Measurements from ENCODE around the gene SAP30BP.

SAP30BP gene

DNA sequence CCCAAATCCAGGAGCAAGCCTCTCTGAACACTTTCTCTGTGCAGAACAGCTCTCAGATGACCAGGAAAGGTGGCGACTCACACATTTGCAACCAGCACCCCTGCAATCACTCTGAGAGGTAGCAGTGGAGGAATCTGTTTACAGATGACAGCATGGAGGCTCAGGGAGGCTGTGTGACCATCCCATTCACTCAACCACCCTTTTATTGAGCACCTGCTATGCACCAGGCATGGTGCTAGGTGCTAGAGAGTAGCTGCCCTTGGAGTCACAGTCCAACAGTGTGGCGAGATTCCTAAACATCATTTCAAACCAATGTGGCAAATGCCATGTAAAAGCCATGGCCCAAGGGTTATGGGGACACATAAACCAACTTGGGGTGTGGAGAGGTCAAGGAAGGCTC is 52.6 kb downstream of the SAP30BP start:
- no peak for DNase-seq (ENCODE audit: low read depth in 2 of 2)

DNA sequence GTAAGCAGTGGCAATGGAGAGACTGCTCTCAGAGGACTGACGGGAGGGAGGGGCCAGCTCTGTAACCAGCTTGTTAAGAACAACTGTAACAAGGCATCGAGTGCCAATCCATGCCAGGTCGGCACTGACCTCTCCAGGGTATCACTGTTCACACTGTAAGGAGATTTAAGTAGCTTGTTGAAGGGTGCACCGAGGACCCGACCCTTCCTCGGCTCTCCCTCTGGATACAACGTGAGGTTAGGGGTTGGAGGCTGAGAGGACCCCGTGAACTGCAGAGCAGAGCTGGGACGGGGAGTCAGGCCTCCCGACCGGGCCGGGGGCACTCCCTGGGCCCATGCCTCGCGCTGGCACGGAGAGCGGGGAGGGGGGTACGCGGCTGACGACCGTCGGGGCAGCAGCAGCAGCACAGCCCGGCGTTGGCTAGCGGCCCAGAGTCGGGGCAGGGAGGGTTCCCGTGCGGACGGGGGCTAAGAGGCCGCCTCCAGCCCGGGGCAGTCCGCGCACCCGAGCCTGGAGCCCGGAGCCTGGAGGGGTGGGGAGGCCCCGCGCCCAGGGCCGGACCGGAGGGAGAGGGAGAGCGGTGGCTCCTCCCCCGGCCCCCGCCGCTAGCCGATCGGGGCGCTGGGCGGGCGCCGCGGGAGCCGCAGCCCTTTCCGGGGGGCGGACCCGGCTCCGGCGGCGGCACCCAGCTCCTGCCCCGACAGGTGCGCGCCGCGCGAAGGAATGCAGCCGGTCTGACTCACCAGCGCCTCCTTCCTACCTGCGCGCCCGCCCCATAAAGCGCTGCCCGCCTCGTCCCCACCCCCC is 53.7 kb downstream of the SAP30BP start, which contains the start of gene ITGB4:
Gene ITGB4 (plus strand): TSS at position 804 of the 807 bp plus-strand sequence. CDS start 3,245 bp downstream, outside the sequence.
- peak; percentile 15 to 29 for DNase-seq (ENCODE audit: low read depth in 2 of 2)

DNA sequence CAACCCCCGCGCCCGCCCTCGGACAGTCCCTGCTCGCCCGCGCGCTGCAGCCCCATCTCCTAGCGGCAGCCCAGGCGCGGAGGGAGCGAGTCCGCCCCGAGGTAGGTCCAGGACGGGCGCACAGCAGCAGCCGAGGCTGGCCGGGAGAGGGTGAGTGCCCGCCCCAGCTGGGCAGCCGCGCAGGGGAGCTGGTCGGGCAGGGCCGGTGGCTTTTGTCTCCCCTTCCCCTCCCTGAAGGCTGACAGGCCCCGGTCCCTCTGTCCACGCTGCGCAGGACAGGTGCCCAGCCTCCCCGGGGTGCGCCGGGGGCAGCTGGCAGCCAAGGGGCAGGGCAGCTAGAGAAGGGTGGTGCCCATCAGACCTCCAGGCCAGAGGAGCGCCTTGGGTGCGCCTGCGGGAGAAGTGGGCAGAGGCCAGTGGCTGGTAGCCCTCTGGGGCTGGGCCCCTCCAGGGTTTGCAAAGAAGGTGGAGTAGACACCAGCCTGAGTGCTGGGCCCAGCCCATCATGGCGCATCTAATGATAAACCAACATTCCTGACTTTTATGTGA is 54.4 kb downstream of the SAP30BP start:
- DNase-seq (ENCODE audit: low read depth in 2 of 2), result no peak

DNA sequence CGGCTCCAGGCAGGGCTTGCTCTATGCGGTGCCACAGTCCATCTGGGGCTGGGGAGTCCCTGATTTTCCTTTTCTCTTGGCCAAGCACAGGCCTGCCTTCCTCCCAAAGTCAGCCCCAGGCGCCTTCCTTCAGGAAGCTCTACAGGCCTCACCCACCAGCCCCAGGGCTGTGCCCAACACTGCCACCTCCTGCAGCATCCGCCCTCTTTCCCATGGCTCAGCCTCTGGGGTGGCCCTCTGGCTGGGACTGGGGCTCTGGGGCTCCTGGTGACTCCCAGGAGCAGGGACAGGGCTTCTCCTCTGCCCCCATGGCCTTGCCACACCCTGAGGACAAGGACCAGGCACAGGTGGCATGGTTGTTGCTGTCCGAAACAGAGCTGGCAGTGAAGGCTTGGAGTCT is 54.9 kb downstream of the SAP30BP start:
- DNase-seq (ENCODE audit: low read depth in 2 of 2), result no peak

DNA sequence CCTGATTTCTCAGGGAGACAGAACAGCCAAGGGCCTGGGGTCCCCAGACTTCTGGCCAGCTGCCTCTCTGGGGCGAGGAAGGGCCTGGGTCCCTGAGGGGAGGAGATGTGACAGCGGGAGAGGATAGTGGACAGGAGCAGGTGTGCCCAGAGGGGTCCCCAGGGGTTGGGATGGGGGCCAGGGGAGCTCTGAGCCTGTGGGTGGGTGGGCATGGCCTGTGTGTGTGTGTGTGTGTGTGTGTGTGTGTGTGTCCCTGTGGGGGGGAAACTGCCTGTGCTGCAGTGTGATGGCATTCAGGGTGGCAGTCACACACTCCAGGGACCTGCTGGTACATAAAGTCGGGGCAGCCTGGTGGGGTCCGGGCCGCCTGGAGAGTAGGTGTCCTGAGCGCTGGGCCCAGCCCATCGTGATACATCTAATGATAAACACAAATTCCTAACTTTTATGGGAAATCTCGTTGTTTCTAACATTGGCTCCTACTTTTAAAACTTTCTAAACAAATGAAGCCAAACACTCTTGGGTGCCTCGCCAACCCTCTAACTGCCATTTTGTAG is 55.5 kb downstream of the SAP30BP start:
- DNase-seq (ENCODE audit: low read depth in 2 of 2), result no peak

DNA sequence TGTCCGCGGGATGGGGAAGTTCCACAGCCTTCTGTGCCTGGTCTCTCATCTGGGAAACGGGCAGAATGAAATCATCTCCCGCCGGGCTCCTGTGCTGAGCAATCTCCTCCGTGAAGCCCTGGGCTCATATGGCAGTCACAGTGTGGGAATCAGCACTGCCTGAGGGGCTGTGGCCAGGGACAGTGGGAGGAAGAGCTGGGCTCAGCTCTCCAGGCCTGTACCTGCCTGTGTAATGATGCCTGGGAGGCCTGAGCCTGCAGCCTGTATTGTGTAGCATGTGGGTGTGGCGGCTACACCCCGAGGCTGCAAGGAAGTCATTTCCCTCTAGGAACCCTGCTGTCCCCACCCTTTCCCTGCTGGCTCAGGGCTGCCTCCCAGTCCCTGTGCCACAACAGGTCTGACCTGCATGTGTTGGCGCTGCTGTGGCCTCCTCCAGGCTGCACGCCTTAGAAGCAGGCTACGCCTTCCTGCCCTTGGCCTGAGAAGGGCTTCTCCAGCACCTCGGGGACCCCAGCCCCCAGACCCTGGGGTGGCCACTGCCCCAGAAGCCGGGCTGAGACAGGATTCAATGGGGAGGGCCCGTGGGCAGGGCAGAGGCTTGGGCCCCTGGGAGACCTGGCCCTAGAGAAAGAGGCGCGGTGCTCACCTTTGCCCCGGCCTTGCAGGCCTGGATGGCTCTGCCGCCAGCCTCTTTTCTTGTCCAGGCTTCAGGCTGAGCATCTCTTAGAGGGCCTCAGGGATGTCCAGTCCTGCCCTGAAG is 56.2 kb downstream of the SAP30BP start:
- no peak for DNase-seq (ENCODE audit: low read depth in 2 of 2)

DNA sequence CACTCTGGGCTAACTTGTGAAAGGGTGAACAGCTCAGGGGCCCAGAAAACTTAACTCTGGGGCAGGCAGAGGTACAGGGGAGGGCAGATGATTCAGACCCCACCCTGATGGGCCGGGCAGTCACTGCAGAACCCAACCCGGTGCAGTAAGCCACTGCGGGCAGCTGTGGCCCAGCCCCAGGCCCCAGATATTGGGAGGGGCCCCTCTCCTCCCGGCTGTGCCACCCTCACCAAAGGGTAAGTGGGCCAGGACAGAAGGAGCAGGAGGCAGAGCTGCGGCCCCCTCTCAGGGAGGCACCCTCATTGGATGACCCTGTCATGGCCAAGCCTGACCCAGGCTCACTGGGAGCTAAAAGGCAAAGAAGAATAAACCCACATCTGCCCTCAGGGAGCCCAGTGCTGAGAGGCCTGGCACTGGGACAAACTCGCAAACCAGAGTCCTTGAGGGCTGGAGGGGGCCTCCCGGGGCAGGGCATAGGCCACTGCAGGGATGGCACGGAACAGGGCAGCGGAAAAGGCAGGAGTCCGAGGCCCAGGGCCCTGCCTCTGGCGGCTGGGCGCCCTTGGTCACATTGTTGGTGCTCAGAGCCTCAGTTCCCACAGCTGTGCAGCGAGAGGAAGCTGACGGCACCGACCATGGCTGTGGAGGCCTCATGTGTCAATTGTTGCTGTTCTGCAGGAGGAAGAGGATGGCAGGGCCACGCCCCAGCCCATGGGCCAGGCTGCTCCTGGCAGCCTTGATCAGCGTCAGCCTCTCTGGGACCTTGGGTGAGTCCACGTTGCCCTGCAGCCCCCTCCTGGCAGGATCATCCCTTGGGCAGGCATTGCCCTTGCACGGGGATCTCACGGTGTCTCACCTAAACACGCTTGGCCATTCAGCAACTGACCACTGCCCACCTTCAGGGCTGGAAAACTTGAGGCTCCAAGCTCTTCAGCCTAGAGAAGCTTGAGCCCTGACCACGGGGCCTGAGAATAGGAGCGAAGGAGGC is 57.2 kb downstream of the SAP30BP start:
- DNase-seq (ENCODE audit: low read depth in 2 of 2), result no peak

DNA sequence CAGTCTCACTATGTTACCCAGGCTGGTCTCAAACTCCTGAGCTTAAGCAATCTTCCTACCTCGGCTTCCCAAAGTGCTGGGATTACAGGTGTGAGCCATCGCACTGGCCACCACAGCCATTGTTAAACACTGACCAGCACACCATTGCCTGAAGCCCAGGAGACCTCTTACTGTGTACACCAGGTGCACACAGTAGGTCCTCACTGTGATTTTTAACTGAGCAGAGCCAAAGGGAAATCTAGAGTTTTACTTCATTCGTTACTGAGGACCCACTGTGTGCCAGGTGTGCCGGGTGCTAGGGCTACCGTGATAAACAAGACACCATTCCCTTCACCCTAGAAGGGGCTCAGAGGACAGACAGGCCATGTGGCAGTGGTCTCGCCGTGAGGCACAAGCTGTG is 58.4 kb downstream of the SAP30BP start:
- DNase-seq (ENCODE audit: low read depth in 2 of 2), result no peak

DNA sequence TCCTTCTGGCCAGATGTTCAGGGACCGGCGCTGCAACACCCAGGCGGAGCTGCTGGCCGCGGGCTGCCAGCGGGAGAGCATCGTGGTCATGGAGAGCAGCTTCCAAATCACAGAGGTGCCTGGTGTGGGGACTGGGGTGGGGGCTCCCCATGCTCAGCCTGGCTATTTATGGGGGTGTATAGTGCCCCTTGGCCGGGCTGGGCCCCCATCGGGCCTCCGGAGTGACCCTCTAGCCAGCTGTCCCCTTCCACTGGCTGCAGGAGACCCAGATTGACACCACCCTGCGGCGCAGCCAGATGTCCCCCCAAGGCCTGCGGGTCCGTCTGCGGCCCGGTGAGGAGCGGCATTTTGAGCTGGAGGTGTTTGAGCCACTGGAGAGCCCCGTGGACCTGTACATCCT is 60.3 kb downstream of the SAP30BP start:
- DNase-seq (ENCODE audit: low read depth in 2 of 2), result no peak

DNA sequence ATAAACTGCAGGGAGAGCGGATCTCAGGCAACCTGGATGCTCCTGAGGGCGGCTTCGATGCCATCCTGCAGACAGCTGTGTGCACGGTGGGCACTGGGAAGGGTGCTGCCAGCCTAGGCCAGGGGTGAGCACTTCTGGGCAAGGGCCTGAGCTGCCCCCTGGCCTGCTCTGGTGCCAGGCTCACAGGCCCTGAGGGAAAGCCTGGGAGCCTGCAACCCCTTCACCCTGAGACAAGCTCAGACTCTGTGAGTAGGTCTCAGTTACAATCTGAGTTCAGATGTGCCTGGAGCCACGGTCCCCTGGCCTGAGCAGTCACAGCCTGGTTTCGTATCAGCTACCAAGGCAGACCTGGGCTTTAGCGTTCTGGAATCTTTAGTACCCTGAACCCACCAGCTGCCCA is 62.2 kb downstream of the SAP30BP start:
- no peak for DNase-seq (ENCODE audit: low read depth in 2 of 2)

DNA sequence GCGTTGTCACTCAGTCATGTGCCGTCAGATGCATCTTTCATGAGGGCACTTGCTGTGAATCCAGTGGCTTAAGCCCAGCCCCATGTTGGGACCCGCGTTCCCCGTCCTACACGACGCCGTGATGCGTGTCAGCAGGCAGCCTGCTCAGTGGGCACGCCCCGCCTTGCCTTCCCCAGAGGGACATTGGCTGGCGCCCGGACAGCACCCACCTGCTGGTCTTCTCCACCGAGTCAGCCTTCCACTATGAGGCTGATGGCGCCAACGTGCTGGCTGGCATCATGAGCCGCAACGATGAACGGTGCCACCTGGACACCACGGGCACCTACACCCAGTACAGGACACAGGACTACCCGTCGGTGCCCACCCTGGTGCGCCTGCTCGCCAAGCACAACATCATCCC is 62.9 kb downstream of the SAP30BP start:
- DNase-seq (ENCODE audit: low read depth in 2 of 2), result no peak

DNA sequence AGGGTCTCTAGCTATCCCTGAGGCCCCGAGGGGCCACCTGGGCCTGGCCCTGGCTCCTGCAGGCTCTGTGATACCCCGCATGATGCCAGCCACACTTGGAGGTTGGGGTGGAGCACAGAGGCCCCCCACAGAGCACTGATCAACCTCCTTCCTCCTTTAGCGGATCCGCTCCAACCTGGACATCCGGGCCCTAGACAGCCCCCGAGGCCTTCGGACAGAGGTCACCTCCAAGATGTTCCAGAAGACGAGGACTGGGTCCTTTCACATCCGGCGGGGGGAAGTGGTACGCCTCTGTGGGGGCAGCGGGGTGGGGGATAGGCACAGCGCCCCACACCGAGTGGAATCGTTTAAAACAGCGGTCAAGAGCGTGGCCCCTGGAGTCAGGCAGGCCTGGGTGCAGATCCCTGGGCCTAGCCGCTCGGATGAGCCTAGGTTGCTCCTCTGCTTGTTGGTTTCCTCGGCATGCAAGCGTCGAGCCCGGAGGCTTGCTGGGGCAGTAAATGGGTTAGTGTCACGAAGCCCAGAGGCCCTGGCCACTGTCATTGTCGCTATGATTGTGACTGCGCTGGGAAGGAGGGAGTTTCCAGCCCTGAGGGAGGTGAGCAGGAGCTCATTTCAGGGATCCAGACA is 64.1 kb downstream of the SAP30BP start:
- no peak for DNase-seq (ENCODE audit: low read depth in 2 of 2)

DNA sequence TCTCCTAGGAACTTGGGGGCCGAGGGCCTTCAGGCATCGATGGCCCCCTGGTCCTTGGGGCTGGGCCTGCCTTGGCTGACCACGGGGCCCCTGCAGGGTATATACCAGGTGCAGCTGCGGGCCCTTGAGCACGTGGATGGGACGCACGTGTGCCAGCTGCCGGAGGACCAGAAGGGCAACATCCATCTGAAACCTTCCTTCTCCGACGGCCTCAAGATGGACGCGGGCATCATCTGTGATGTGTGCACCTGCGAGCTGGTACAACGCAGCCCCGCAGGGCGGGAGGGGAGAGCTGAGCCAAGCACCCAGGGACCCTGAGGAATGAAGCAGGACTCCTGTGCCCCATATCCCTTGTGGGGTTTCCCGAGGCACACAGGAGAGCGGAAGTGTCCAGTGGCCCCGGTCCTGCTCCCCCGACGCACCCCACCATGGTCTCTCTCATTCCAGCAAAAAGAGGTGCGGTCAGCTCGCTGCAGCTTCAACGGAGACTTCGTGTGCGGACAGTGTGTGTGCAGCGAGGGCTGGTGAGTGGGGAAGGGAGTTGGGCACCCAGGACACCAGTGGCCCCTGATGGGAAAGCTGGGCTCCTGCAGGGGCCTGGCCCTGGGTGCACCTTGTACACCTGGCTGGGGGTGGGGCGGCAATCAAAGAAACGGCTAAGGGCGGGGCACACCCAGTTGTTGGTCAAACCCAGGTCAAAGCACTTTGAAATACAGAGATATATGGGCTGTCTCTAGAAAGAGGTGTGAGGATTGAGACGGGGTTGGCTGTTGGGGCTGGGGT is 64.8 kb downstream of the SAP30BP start:
- no peak for DNase-seq (ENCODE audit: low read depth in 2 of 2)

DNA sequence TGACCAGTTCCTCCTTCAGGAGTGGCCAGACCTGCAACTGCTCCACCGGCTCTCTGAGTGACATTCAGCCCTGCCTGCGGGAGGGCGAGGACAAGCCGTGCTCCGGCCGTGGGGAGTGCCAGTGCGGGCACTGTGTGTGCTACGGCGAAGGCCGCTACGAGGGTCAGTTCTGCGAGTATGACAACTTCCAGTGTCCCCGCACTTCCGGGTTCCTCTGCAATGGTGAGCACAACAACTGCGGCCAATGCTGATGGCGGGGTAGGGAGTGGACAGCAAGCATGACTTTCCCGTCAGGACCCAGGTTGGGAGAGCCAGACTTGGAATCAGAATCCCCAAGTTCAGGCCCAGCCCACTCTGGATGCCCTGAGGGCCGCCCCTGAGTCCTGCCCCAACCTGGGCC is 66.3 kb downstream of the SAP30BP start:
- DNase-seq (ENCODE audit: low read depth in 2 of 2), result no peak

DNA sequence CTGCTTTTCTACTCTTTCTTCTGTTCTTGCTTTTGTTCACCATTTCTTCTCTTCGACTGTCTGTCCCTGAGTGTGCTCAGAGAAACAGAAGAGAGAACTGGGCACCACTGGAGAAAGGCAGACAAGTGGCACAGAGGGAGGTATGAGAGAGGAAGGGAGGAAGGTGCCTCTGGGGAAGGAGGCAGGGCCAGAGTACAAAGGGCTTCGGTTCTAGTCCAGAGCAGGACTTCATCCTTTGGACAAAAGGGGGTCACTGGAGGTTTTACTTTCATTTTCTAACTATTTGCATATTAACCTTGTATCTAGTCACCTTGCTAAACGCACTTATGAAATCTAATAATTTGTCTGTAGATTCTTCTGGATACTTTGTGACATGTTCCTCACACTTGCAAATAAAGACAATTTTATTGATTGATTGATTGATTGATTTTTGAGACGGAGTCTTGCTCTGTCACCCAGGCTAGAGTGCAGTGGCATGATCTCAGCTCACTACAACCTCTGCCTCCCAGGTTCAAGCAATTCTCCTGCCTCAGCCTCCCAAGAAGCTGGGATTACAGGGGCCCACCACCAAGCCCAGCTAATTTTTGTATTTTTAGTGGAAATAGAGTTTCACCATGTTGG is 67.6 kb downstream of the SAP30BP start:
- DNase-seq (ENCODE audit: low read depth in 2 of 2), result no peak

DNA sequence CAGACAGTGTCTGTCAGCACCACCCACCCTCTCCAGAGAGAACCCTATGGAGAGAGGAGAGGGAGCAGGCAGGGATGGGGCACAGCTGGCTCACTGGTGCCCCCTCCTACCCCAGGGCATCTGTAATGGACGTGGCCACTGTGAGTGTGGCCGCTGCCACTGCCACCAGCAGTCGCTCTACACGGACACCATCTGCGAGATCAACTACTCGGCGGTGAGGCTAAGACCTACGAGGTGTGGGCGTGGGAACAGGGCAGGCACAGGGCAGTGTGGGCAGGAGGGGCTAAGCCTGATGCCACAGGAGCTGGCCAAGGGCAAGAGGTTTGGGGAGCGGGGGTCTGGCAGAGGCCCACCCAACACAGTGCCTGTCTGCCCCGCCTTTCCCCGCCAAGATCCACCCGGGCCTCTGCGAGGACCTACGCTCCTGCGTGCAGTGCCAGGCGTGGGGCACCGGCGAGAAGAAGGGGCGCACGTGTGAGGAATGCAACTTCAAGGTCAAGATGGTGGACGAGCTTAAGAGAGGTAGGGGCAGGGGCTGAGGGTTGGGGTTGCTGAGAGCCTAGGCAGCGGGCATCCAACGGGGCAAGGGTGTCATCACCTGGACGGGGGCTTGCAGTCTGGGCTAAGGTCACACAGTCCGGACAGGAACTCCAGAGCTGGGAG is 69.2 kb downstream of the SAP30BP start:
- no peak for DNase-seq (ENCODE audit: low read depth in 2 of 2)

DNA sequence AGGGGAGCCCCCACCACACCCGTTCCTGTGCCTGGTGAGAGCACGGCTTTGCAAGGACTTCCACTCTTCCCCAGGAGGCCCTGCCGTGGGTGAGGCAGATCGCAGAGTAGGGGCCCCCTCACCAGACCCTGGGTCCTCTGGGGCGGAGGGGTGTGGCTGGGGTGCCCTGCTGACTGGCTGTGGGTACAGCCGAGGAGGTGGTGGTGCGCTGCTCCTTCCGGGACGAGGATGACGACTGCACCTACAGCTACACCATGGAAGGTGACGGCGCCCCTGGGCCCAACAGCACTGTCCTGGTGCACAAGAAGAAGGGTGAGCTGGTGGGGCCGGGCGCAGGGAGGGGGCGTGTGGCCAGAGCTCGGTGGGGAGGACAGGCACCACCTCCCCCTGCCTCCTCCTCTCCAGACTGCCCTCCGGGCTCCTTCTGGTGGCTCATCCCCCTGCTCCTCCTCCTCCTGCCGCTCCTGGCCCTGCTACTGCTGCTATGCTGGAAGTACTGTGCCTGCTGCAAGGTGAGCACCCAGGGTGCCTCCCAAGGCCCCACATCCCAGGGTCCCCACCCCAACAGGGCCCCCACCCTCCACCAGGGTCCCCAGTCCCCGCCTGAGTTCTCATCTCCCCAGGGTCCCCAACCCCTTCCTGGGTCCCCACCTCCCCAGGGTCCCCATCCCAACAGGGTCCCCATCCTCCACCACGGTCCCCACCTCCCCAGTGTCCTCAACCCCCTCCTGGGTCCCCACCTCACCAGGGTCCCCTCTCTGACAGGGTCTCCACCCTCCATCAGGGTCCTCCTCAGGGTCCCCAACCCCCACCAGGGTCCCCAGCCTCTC is 70.2 kb downstream of the SAP30BP start:
- DNase-seq (ENCODE audit: low read depth in 2 of 2), result no peak

DNA sequence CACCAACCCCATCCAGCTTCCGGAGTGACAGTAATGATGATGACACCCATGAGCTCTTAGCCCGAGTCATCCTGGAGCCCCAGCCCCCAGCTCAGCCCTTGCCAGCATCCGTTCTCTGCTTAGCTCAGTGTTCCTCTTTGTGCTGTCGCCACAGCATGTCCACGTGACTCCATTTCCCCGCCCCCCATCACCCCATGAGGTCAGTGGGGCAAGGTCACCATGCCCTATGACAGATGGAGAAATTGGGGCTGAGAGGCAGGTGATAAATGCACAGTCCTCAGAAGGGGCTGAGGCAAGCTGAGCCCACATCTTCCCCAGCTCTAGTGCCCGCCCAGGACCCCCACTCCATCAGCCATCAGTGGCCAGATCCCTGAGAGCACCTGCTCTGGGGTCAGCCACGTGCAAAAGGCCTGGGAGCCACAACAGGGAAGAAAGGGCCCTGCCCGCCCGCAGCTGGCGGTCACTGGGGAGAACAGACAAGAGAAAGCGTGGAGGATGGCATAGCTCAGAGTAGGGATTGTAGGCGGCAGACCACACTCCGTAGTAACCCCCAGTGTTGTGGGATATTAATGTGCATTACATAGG is 71.2 kb downstream of the SAP30BP start:
- no peak for DNase-seq (ENCODE audit: low read depth in 2 of 2)

Data from stimulated activated CD4-positive, alpha-beta T cell treated with anti-CD3 and anti-CD28 coated beads, Interleukin-1b, Interleukin-23, amount 100 ng/mL, for 1 hour (primary cell).